Mesodermal cell (in vitro differentiated cells): ENCODE results near the gene SLC9A9.
"Not testable (repeated sequence)": the region's sequence is repeated elsewhere in the genome, so short reads cannot be mapped to it uniquely, and the experiment has no call there.

Source experiments
- H3K27ac ChIP-seq: 2 replicates; pipeline ENCODE4 v1.7.0; 2013; ENCODE audit warnings: mild to moderate bottlenecking, low read depth, low read length, moderate library complexity; ENCODE audit not compliant: severe bottlenecking
- H3K36me3 ChIP-seq: 2 replicates; pipeline ENCODE4 v1.7.1; 2013; ENCODE audit warnings: mild to moderate bottlenecking, low read length, moderate library complexity; ENCODE audit not compliant: control insufficient read depth, insufficient read depth
- H3K4me1 ChIP-seq: one replicate; pipeline ENCODE4 v1.7.1; 2013; ENCODE audit warnings: mild to moderate bottlenecking, low read length; ENCODE audit not compliant: insufficient read depth, control insufficient read depth, poor library complexity, severe bottlenecking
- H3K4me3 ChIP-seq: 2 replicates; pipeline ENCODE4 v1.7.0; 2013; ENCODE audit warnings: low read length, control low read depth, mild to moderate bottlenecking; ENCODE audit not compliant: insufficient read depth, poor library complexity, severe bottlenecking; ENCODE audit errors: extremely low read depth
- H3K9me3 ChIP-seq: 2 replicates; pipeline ENCODE4 v1.7.1; 2013; ENCODE audit warnings: mild to moderate bottlenecking, low read length, moderate library complexity; ENCODE audit not compliant: control insufficient read depth
- WGBS, 2 experiments: methylation state at CpG; one replicate each; pipeline ENCODE4 v1.1.5; 2013; ENCODE audit warnings: missing lambda C conversion rate in 2 of 2; ENCODE audit not compliant: insufficient coverage in 2 of 2; 5-methylcytosine and 5-hydroxymethylcytosine counted together

The SLC9A9 gene

GRCh38 chr3:143810166-143810952, 37.9 kb downstream of the SLC9A9 start:
- H3K36me3 ChIP-seq: no peaks in the 10 kb centered on the region
- no peak overlapping the region for H3K27ac ChIP-seq
- no peaks in the 10 kb centered on the region for H3K4me1 ChIP-seq
- H3K4me3 ChIP-seq: no peak overlapping the region
- WGBS, 2 experiments: 80 to 100% methylated on average over 1 of the region's 2 CpGs
- H3K9me3 ChIP-seq: no peaks in the 10 kb centered on the region

DNA sequence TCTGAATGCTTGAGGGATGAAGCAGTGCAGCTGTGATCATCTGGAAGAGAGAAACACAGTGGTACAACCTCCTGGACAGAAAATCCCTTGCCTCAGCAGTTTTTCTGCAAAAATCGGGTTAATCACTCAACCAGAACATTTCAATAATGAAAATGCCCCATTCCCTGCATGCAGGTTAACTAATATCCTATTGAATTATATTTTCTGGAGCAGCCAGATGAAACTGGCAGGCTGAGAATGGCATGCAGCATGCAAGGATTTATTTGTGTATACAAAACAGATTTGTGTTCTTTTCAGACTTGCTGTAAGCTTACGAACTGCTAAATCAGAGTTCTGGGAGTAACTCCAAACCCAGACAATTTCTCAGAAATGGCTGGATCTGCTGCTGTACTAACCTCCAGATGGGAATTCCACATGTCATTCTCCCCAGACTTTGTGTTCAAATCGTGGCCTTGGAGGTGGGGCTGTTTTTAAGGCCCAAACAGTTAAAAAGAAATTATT, 39.1 kb downstream of the SLC9A9 start:
- no peaks in the 10 kb centered on the region for H3K4me1 ChIP-seq
- no peak overlapping the region for H3K4me3 ChIP-seq
- WGBS, 2 experiments: 83 to 100% methylated on average over 1 of the region's 3 CpGs
- H3K27ac ChIP-seq: no peak overlapping the region
- H3K9me3 ChIP-seq: no peaks in the 10 kb centered on the region
- no peaks in the 10 kb centered on the region for H3K36me3 ChIP-seq

DNA sequence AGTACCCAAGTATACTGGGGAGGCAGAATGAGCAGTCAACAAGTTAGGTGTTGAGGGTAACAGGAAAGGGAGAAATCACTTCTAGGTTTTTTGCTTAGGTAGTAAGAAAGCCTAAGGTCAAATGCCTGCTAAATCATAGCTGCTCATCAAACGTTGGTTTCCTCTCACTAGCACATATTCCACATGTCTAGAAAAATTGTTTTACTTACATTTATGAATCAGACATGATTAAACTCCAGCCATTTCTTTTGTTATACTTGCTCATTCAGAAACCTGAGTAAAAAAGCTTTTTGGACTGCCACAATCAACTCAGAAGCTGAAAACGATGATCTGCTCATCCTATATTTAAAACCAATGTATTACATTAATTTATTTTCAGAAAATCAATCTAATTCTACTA, 40.2 kb downstream of the SLC9A9 start:
- Histone ChIP-seq H3K36me3 (no peaks in the 10 kb centered on the region), H3K4me1 (no peaks in the 10 kb centered on the region), H3K27ac (no peak overlapping the region), H3K4me3 (no peak overlapping the region), H3K9me3 (no peaks in the 10 kb centered on the region)
- WGBS, 2 experiments: 100% methylated on average over 1 of the region's 2 CpGs; no CpG with 5 or more reads in 1 of the 2 experiments

DNA sequence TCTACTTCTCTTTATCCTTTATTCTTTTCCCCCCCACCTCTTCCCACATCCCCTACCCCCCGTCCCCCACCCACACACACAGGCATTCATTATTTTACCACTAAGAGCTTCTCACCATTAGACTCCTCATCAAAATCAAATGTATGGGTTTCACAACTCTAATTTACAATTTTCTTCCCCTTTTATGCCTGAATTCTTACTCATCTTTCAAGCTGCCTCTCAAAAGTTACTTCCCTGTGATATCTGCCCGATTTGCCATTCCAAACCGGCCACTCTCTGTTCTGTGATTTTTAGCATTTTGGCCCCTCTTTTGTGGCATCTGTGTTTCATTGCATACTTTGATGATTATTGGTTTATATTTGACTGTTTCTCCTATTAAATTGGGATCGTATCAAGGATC, 42.2 kb downstream of the SLC9A9 start:
- no peak overlapping the region for H3K4me3 ChIP-seq
- no peaks in the 10 kb centered on the region for H3K4me1 ChIP-seq
- H3K9me3 ChIP-seq: no peaks in the 10 kb centered on the region
- H3K36me3 ChIP-seq: no peaks in the 10 kb centered on the region
- no peak overlapping the region for H3K27ac ChIP-seq
- WGBS, 2 experiments: 60 to 65% methylated on average over 1 to 2 of the region's 4 CpGs

DNA sequence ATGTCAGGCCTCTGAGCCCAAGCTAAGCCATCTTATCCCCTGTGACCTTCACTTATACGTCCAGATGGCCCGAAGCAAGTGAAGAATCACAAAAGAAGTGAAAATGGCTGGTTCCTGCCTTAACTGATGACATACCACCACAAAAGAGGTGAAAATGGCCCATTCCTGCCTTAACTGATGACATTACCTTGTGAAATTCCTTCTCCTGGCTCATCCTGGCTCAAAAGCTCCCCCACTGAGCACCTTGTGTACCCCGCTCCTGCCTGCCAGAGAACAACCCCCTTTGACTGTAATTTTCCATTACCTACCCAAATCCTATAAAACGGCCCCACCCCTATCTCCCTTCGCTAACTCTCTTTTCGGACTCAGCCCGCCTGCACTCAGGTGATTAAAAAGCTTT, 42.8 kb downstream of the SLC9A9 start:
- not testable (repeated sequence) for H3K27ac ChIP-seq, H3K4me3 ChIP-seq, H3K4me1 ChIP-seq, H3K9me3 ChIP-seq, H3K36me3 ChIP-seq
- WGBS, 2 experiments: 82 to 88% methylated on average over 3 of the region's 7 CpGs

- not testable (repeated sequence) for H3K36me3 ChIP-seq, H3K4me1 ChIP-seq, H3K9me3 ChIP-seq, H3K27ac ChIP-seq, H3K4me3 ChIP-seq
- 95 to 96% methylated on average over 5 of the region's 5 CpGs for WGBS, 2 experiments
Observed at GRCh38 chr3:143801046-143801445, 47.2 kb downstream of the SLC9A9 start.

- 75 to 92% methylated on average over 6 of the region's 7 CpGs for WGBS, 2 experiments
- not testable (repeated sequence) for H3K9me3 ChIP-seq, H3K4me1 ChIP-seq, H3K27ac ChIP-seq, H3K36me3 ChIP-seq, H3K4me3 ChIP-seq
Observed at GRCh38 chr3:143798151-143798550, 50.1 kb downstream of the SLC9A9 start.

- no peaks in the 10 kb centered on the region for H3K36me3 ChIP-seq
- 100% methylated on average over 1 of the region's 2 CpGs for WGBS, 2 experiments
- H3K4me3 ChIP-seq: no peak overlapping the region
- H3K9me3 ChIP-seq: peaks cover 9% of the 10 kb centered on the region
- no peaks in the 10 kb centered on the region for H3K4me1 ChIP-seq
- H3K27ac ChIP-seq: no peak overlapping the region
Observed at GRCh38 chr3:143795874-143796273, 52.4 kb downstream of the SLC9A9 start.

- no peak overlapping the region for H3K27ac ChIP-seq
- no peaks in the 10 kb centered on the region for H3K4me1 ChIP-seq
- WGBS, 2 experiments: 57% methylated on average over 1 of the region's 6 CpGs; no CpG with 5 or more reads in 1 of the 2 experiments
- H3K9me3 ChIP-seq: peaks cover 9% of the 10 kb centered on the region
- H3K4me3 ChIP-seq: no peak overlapping the region
- no peaks in the 10 kb centered on the region for H3K36me3 ChIP-seq
Observed at GRCh38 chr3:143794793-143795462, 53.3 kb downstream of the SLC9A9 start.

- no peak overlapping the region for H3K4me3 ChIP-seq
- H3K27ac ChIP-seq: no peak overlapping the region
- WGBS, 2 experiments: 100% methylated on average over 1 of the region's 3 CpGs; no CpG with 5 or more reads in 1 of the 2 experiments
- H3K4me1 ChIP-seq: no peaks in the 10 kb centered on the region
- no peaks in the 10 kb centered on the region for H3K36me3 ChIP-seq
- peaks cover 9% of the 10 kb centered on the region for H3K9me3 ChIP-seq
Observed at GRCh38 chr3:143793971-143794370, 54.3 kb downstream of the SLC9A9 start.

GRCh38 chr3:143791386-143791785, 56.9 kb downstream of the SLC9A9 start:
- Histone ChIP-seq H3K4me3 (no peak overlapping the region), H3K36me3 (no peaks in the 10 kb centered on the region), H3K9me3 (peaks cover 9% of the 10 kb centered on the region), H3K27ac (no peak overlapping the region), H3K4me1 (peaks cover 3% of the 10 kb centered on the region)
- WGBS, 2 experiments: 80 to 92% methylated on average over 1 to 2 of the region's 2 CpGs
